NCI-H2196 (cell line): ENCODE measurements around the gene LRPAP1.
"Not testable (repeated sequence)": the region's sequence is repeated elsewhere in the genome, so short reads cannot be mapped to it uniquely, and the experiment has no call there.

Experiments
- DNase-seq: peaks from one replicate; lab custom pipeline; 2025; ENCODE audit not compliant: unreplicated experiment; lab: John Stamatoyannopoulos, UW

LRPAP1 gene

DNA sequence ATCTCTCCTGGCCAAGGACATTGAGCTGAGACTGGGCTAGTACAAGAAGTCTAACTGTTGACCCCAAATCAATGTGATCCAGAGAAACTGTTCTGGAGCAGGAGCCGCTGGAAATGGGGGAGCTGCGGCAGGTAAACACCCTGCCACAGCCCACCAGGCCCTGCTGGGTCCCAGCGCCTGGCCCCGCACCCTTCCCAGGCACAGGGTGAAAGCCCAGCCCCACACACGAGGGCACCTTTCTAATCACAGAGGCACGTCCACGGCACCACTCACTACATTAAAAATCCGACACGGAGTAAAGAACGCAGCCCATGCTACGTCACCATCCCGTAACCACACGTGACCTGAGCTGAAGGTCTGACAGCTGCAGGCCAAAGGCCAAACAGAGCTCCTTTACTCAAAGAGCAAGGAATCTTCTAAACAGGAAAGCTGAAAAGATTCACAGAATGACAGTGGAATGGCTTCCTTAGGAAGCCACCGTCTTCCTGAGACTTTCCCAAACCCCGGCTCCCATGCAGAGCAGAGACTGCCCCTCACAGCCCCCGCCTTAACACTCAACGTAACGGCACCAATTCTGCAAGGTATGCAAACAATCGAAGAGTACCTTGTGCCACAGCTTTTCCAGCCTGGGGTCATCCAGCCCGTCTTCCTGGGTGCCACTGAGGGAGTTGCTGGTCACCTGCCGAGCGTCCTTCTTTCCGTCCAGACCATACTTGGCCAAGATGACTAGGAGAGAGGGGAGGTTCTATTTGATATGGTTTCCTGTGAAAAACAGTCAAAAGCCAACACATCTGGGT, 12.6 kb downstream of the LRPAP1 start:
- no peak for DNase-seq

DNA sequence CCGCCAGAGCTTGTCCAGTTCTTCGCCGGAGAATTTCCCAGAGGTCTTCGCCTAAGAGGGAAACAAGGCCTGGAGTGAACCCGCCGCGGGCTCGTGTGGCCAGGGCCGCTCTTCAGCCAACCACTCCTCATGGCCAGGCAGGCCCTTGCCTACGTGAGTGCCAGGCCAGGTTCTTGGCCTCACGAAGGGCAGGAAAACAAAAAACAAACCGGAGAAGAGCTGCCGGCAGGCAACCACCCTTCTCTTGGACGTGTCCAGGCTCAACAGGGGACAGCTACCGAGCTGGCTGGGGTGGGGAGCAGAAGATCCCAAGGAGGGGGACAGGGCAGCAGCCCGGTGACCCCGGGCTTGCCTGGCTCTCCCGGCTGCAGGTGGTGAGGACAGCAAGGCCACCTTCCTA, 13.3 kb downstream of the LRPAP1 start:
- DNase-seq, result no peak

- no peak for DNase-seq
These were observed 13.7 kb downstream of the LRPAP1 start for GRCh38 chr4:3518511-3518880.

DNA sequence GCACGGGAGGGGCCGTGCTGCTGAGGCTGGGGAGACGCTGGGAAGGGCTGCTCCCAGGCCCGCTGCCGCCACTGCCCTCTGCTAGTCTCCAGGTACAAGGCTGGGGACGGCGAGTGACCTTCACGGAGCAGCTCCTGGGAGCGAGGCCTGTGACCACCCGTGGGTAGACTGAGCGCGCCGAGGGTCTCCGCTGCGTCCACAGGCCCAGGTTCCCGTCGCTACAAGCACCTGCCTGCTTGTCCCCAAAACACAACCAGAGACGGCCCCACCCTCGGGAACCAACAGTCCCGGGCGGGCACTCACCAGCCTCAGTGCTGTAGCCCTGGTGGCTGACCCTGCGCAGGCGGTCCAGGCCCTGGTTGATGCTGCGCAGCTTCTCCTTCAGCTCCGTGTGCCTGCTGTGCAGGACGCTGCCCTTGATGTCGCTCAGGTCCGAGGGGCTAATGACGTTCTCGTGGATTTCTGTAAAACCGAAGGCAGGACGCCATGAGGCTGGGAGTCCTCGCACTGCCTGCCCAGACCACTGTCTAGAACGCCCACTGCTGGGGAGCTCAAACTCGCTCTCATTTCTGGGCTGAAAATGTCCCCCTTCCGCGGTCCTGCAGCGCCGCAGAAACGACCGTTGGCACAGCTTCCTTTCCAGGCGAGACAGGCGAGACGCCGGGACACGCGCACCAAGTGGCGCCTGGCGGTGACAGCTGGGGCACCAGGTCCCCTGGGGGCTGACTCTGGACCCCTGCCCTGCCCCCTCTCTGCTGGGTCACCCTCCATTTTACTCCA, 14.3 kb downstream of the LRPAP1 start:
- no peak for DNase-seq

DNA sequence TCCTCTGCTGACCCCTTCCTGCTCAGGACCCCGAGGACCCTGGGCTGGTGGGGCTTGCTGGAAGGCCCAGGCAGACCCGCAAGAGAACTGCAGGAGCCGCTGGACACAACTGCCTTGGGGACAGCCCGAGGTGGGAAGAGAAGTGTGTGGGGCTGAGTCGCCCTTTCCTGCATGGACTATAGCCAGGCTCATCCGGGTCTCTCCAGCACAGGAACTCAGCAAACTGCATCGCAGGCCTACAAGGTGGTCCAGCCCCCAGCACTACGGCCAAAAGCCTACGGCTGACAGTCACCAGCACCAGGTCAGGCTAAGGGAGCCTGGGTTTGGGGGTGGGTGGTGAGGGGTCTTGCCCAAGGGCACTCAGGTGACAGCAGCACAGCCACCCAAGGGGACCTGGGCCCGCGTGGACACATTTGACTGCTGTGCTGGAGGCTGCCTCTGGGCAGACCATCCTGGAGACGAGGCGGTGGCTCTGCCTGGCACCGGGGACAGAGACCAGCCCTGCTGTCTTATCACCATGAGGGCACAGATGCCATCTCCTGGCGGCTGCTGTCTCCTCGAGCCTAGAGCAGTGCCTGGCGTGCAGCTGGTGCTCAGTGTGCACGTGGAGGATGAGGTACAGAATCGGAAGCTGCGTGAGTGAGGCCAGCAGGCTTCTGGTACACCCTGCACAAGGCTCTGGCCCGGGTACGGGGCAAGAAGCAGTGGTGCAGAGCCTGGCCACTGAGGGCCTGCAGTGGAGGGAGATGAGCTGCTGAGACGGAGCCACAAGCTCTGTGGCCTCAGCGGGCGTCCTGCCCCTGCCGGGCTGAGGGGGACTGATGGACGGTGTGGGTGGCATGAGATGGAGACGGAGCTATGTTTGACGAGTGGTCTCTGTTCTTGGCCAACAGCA, 15.1 kb downstream of the LRPAP1 start:
- no peak for DNase-seq

DNA sequence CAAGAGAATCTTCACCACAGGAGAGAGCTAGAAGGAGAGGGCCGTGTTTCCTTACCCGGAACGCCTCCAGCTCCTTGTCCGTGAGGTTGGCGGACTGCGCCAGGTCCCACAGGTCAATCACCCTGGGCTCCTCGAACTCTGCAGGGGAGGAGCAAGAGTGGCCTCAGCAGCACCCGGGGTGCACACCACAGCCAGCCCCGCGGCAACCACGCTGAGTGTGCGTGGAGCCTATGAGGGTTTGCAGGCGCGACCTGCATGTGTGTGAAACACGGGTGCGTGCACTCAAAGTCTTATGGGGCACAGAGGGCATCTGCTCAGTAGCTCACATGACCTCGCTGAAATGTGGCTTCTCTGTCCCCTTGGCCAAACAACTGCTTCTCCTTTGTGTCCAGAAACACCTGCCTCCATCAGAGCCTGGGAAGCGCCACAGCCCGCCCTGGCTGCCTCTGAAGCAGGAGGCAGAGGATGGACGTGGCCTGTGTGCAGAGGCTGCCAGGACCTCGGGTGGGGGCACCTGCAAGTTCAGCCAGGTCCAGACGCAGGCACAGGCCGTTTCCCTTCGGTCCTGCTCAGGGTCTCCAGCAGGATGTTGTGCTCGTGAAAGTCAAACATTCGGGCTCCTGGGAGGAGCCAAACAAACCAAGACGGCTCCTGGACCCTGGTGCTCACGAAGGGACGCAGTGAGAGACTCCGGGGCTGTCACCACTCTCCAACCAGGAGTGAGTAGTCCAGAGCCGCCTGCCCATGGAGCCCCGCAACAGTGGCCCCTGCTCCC, 16.0 kb downstream of the LRPAP1 start:
- DNase-seq, result peak; percentile 5

GRCh38 chr4:3515646-3516045, 16.6 kb downstream of the LRPAP1 start:
- DNase-seq, result no peak

DNA sequence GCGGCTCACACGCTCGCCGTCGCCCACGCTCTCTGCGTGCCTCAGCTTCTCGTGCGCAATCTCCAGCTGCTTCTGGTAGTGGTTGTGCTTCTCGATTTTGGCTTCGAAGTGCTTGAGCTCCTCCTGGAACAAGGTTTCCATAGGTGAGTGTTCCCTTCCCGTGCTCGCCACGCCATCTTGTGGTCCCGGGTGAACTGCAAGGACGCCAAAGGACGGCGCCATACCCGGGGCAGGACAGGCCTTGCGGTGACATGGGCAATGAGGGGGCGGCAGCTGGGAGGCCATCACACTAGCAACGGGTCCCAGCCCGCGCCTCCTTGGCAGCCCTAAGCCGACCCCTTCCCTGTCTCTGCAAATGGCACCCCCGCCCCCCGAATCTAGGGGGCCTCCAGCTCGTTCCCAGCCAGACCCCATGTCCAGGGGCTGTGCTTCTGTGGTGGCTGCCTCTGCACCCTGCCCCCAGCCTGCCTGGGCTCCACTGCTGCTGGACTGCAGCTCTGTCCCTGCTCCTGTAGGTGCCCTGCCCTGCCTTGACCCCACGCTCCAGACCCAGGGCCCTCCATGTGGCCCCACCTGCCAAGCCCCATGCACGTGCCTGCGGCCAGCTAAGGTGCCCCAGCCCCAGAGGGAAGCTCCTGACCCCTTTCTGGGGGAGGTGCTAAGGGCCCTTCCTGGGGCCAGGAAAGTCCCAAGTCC, 17.3 kb downstream of the LRPAP1 start:
- DNase-seq, result peak; percentile 22

DNA sequence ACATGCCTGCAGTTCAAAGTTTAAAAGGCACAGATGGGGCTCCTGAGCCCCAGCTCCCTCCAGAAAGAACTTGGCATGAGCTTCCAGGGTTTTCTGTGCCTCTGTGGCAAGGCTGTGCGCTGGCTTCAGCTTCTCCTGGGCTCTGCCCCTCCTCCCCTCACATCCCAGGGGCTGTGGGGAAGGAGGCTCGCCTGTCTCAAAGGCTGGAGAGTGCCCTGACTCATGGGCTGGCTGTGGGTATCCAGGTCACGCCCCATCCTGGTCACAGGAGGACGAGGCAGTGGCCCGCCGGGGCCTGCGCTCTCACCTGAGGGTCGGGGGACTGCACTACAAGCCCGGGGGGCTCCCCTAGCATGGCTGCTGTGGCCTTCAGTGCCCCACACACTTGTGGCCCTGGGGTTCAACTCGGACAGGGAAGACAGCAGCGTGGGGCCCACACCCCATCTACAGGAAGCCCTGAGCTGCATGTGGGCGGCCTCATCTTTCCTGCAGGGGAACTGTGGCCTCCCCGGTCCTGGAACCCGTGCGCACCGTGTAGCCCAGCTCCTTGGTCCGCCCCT, 17.9 kb downstream of the LRPAP1 start:
- DNase-seq, result no peak

GRCh38 chr4:3513807-3514206, 18.4 kb downstream of the LRPAP1 start:
- no peak for DNase-seq

DNA sequence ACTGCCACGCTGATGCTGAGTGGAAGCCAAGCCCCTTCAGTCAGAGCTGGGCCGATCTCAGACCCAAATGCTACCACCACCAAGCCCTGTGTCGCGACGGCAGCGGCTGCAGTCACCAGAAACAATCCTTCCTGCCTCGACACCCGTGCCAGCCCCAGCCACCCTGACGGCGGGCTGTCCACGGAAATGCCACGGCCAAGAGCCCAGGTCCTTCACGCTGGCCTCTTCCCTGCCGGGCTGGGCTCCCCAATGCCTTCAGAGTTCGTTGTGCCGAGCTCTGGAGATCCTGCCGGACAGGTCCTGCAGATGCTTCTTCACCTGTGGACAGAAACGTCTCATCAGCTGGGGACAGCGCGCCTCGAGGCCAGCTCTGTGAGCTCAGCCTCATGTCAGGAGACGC, 19.5 kb downstream of the LRPAP1 start:
- DNase-seq, result no peak

GRCh38 chr4:3512279-3512678, 19.9 kb downstream of the LRPAP1 start:
- DNase-seq, result no peak

GRCh38 chr4:3511601-3512000, 20.6 kb downstream of the LRPAP1 start:
- not testable (repeated sequence) for DNase-seq

DNA sequence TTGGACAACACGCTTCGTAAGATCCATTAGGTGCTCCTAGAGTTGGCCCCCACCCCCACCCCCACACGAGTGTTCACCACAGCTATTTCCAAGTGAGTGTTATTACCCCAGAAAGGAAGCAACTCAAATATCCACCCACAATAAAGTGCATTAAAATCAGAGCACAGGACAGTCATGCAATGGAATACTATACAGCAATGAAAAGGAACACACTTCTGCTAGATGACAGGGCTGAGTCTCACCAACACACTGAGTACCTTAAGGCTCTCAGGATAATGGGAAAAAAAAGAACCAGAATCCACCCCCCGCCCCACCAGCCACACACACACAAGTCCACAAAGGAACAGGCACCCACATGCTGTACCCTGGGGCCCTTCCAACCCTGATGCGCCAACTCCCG, 21.0 kb downstream of the LRPAP1 start:
- no peak for DNase-seq

DNA sequence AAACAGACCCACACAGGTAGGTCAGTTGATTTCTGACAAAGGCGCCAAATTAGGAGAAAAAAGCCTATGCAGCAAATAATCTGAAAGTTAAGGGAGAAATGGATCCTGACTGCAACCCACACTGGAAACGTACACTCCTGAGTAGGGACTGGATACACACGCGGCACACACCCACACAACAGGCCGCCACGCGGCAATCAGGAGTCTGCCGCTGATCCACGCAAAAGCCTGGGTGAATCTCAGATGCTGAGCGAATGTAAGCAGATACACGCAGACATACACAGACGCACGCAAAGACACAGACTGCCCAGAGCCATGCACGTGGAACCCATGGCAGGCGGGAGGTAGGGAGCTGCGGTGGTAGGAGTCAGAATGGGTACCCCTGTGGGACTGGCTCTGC, 21.7 kb downstream of the LRPAP1 start:
- no peak for DNase-seq

DNA sequence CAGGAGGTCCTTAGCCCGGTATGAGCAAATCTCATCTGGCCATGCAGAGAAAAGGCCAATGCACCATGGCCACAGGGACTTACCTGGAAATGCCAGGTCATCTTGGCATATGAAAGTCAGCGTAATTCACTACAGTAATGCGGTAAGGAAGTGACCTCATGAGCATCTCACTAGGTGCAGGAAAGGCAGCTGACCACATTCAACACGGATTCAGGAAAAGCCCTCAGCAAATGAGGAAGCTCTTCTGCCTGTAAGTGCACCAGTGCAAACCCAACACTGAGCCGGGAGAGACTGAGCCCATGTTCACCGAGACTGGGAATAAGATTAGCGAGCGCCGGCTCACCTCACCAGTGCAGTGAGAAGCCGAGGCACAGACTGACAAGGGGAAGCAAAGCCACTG, 23.7 kb downstream of the LRPAP1 start:
- DNase-seq, result no peak

DNA sequence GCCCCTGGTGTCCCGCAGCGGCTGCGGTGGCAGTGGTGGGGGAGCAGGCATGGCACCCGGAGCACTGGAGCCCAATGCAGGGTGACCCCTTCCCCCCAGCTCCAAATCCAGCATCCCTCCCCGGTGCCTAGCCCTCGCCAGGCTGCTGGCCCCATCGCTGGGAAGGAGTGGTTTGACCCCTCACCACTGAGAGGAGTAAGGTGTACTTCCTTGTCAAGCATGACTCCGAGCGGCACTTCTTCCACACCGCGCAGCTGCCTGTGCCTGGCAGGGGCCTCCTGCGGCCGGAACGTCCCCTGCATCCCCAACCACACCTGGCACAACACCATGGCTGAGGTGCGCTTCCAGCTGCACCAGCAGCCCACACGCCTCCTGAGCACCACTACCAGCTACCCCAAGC, 27.0 kb downstream of the LRPAP1 start:
- DNase-seq, result no peak

- DNase-seq, result no peak
These were observed 29.0 kb downstream of the LRPAP1 start for GRCh38 chr4:3502941-3503936.
